Fibroblast of lung (primary cell): ENCODE measurements around the gene ZSWIM1.

Source experiments
- CTCF ChIP-seq, 2 donors: IDR thresholded peaks in 1 of 2; conservative IDR thresholded peaks in 1 of 2; 1 replicate in 1 of 2; 2 replicates in 1 of 2; pipeline ENCODE4 v1.5.1; 2011 to 2012; ENCODE audit warnings: low read length in 2 of 2, control low read depth in 1 of 2, inconsistent platforms in 1 of 2, low read depth in 1 of 2, mild to moderate bottlenecking in 1 of 2
- EZH2 ChIP-seq: IDR thresholded peaks from 2 replicates; pipeline ENCODE4 v1.5.1; 2012; ENCODE audit warnings: low read length, control low read depth, mild to moderate bottlenecking; ENCODE audit errors: missing control alignments

- TF ChIP-seq CTCF (conservative IDR thresholded peaks at IDR 0.05 in 1 of 2, IDR thresholded peaks at IDR 0.05 in 1 of 2; ENCODE audit: low read depth in 1 of 2, low read length in 2 of 2) (no peak), EZH2 (no peak)
Observed at GRCh38 chr20:45911486-45912343, 30.7 kb downstream of the ZSWIM1 start, which contains the start of gene PLTP.
